ENCODE results near the gene MEP1B. TPM values are rescaled to one million over a fixed set of nuclear protein-coding genes. Genes with fewer than 3 reads are reported as not detected.
"Not testable (repeated sequence)": the region's sequence is repeated elsewhere in the genome, so short reads cannot be mapped to it uniquely, and the experiment has no call there.

The MEP1B gene
- total RNA-seq (2014; rRNA removed; shearing (Covaris generic)), result not detected in 2 replicates

- no peak for DNase-seq (ENCODE audit: low read depth)
Observed at GRCh38 chr18:32189790-32190189, at the start of gene MEP1B. MEP1B (plus strand) TSS chr18:32190039; CDS start chr18:32190071, 32 bp downstream.

- DNase-seq (ENCODE audit: low read depth), result no peak
Observed at GRCh38 chr18:32148185-32148870, 41.5 kb upstream of the MEP1B start.

GRCh38 chr18:32152705-32153448 lies 37.0 kb upstream of the MEP1B start:
- no peak for DNase-seq (ENCODE audit: low read depth)

GRCh38 chr18:32156855-32157254 lies 33.0 kb upstream of the MEP1B start:
- DNase-seq (ENCODE audit: low read depth), result no peak

GRCh38 chr18:32157580-32157979 lies 32.3 kb upstream of the MEP1B start:
- no peak for DNase-seq (ENCODE audit: low read depth)

GRCh38 chr18:32158108-32158624 lies 31.7 kb upstream of the MEP1B start:
- peak; percentile 77 for DNase-seq (ENCODE audit: low read depth)

- DNase-seq (ENCODE audit: low read depth), result not testable (repeated sequence)
Observed at GRCh38 chr18:32158631-32159030, 31.2 kb upstream of the MEP1B start.

- DNase-seq (ENCODE audit: low read depth), result no peak
Observed at GRCh38 chr18:32160547-32160946, 29.3 kb upstream of the MEP1B start.

- DNase-seq (ENCODE audit: low read depth), result no peak
Observed at GRCh38 chr18:32167980-32168730, 21.7 kb upstream of the MEP1B start.

- no peak for DNase-seq (ENCODE audit: low read depth)
Observed at GRCh38 chr18:32173654-32174053, 16.2 kb upstream of the MEP1B start.

- no peak for DNase-seq (ENCODE audit: low read depth)
Observed at GRCh38 chr18:32174719-32175118, 15.1 kb upstream of the MEP1B start.

GRCh38 chr18:32175265-32175664 lies 14.6 kb upstream of the MEP1B start:
- DNase-seq (ENCODE audit: low read depth), result no peak

- DNase-seq (ENCODE audit: low read depth), result not testable (repeated sequence)
Observed at GRCh38 chr18:32176745-32177144, 13.1 kb upstream of the MEP1B start.

- DNase-seq (ENCODE audit: low read depth), result no peak
Observed at GRCh38 chr18:32177530-32177929, 12.3 kb upstream of the MEP1B start.

- no peak for DNase-seq (ENCODE audit: low read depth)
Observed at GRCh38 chr18:32183503-32183902, 6.3 kb upstream of the MEP1B start.

- no peak for DNase-seq (ENCODE audit: low read depth)
Observed at GRCh38 chr18:32190209-32190608, 370 bp downstream of the MEP1B start.

GRCh38 chr18:32195881-32196815 lies 6.3 kb downstream of the MEP1B start:
- DNase-seq (ENCODE audit: low read depth), result no peak

- no peak for DNase-seq (ENCODE audit: low read depth)
Observed at GRCh38 chr18:32200766-32201165, 10.9 kb downstream of the MEP1B start.

- DNase-seq (ENCODE audit: low read depth), result no peak
Observed at GRCh38 chr18:32201948-32202672, 12.3 kb downstream of the MEP1B start.

- DNase-seq (ENCODE audit: low read depth), result no peak
Observed at GRCh38 chr18:32208023-32208422, 18.2 kb downstream of the MEP1B start.
